Measurements from ENCODE around the gene CDK11B. TPM values are rescaled to one million over a fixed set of nuclear protein-coding genes. Genes with fewer than 3 reads are reported as not detected.
A peak's percentile ranks its signal among the peaks of the same experiment; 100 is the strongest.
"Not testable (repeated sequence)": the region's sequence is repeated elsewhere in the genome, so short reads cannot be mapped to it uniquely, and the experiment has no call there.

Gene CDK11B
- total and polyA plus RNA-seq, 2 donors, result 16.1 to 35.6 TPM

DNA sequence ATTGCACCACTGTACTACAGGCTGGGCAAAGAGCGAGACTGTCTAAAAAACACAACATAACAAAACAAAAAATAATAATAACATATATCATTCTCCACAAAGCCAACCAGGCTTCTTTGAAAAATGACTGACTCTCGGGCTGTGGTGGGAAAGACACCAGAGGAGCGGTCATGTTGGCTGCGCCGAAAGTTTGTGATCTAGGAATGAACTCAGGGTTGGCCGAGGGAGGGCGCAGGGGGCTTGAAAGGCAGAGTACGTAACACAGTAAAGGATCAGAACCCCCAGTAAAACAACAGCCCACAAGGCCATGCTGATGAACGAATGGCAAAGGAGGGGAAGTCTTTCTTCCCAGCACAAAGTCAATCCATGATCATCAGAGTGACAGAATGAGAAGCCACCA, 29.0 kb upstream of the CDK11B start:
- H3K27ac ChIP-seq (ENCODE audit: low read depth in 1 of 2, low read length in 1 of 2), result no peak overlapping the region
- H3K27me3 ChIP-seq (ENCODE audit: control insufficient read depth in 2 of 2, insufficient read depth in 1 of 2, low read length in 1 of 2), result no peaks in the 10 kb centered on the region
- H3K36me3 ChIP-seq (ENCODE audit: control insufficient read depth in 2 of 2, insufficient read depth in 2 of 2, low read length in 1 of 2), result peaks cover 14 to 24% of the 10 kb centered on the region in 2 donors
- no peaks in the 10 kb centered on the region for H3K4me1 ChIP-seq (ENCODE audit: control insufficient read depth in 2 of 2, insufficient read depth in 2 of 2, low read length in 2 of 2)
- no peaks in the 10 kb centered on the region for H3K9me3 ChIP-seq (ENCODE audit: control insufficient read depth in 2 of 2, insufficient read depth in 1 of 2, low read length in 1 of 2)
- WGBS, result 87% methylated on average over 9 of the region's 9 CpGs
- no peak overlapping the region for H3K4me3 ChIP-seq (ENCODE audit: low read length in 2 of 2)
- DNase-seq (ENCODE audit: low read depth in 6 of 9, low spot score in 9 of 9), result no peak

DNA sequence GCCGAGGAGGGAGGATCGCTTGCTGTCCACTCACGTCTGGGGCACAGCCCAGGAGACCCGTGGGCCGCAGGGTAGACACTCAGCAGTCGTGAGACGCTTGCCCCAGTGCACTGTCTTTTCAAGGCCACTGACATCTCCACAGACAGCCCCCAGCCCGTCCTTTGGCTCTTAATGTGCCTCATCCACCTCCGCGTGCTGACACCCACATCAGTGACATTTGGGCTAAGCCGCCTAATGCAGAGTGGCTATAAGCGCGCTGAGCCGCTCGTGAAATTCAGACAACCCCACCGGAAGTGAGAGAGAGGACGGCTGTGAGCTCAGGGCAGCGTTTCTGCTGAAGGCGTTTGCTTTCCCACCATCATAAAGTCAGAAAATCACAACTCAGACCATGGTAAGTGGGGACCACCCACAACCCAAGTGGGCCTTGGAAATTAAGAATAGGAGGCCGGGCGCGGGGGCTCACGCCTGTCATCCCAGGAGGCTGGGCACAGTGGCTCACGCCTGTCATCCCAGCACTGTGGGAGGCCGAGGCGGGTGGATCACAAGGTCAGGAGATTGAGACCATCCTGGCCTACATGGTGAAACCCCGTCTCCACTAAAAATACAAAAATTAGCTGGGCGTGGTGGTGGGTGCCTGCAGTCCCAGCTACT, 25.4 kb upstream of the CDK11B start:
- Histone ChIP-seq H3K4me3 (ENCODE audit: low read length in 2 of 2) (no peak overlapping the region), H3K36me3 (ENCODE audit: control insufficient read depth in 2 of 2, insufficient read depth in 2 of 2, low read length in 1 of 2) (peaks cover 22% of the 10 kb centered on the region in 2 donors), H3K27ac (ENCODE audit: low read depth in 1 of 2, low read length in 1 of 2) (no peak overlapping the region), H3K27me3 (ENCODE audit: control insufficient read depth in 2 of 2, insufficient read depth in 1 of 2, low read length in 1 of 2) (no peaks in the 10 kb centered on the region), H3K9me3 (ENCODE audit: control insufficient read depth in 2 of 2, insufficient read depth in 1 of 2, low read length in 1 of 2) (no peaks in the 10 kb centered on the region), H3K4me1 (ENCODE audit: control insufficient read depth in 2 of 2, insufficient read depth in 2 of 2, low read length in 2 of 2) (peaks cover 0 to 3% of the 10 kb centered on the region in 2 donors)
- DNase-seq (ENCODE audit: low read depth in 6 of 9, low spot score in 9 of 9), result no peak
- 94% methylated on average over 28 of the region's 28 CpGs for WGBS

DNA sequence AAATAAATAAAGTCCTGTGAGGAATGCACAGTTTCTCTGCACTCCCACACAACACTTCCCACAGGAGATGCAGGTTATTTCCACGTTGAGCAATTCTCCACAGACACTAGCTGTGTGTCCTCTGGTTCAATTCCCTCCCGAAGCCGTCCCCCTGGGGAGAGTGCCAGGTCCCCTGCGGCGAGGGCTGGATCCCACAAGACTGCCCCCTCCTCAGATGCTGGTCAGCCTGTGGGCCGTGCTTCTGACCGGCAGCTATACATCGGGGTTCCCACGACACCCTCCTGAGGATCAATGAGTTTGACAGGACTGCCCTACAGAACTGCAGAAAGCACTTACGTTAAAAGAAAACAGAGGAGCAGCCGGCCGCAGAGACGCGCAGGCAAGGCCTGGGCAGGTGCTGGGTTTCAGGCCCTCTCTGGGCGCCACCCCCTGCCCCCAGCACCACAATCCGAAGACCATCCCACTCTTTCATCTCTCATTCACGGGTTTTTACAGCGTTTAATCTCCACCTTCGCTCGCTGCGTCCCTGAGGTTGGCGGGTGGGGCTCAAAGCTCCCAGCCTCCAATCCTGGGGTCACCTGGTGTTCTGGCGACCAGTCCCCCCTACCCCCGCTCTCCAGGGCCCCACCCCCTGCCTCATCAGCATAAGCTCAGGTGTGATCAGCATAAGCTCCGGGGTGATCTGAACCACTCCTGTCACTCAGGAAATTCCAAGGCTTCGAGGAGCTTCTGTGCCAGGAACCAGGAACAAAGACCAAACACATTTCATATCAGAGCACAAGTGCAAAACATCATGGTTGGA, 24.5 kb upstream of the CDK11B start:
- Histone ChIP-seq H3K4me3 (ENCODE audit: low read length in 2 of 2) (no peak overlapping the region), H3K4me1 (ENCODE audit: control insufficient read depth in 2 of 2, insufficient read depth in 2 of 2, low read length in 2 of 2) (peaks cover 7 to 12% of the 10 kb centered on the region in 2 donors), H3K9me3 (ENCODE audit: control insufficient read depth in 2 of 2, insufficient read depth in 1 of 2, low read length in 1 of 2) (no peaks in the 10 kb centered on the region), H3K27me3 (ENCODE audit: control insufficient read depth in 2 of 2, insufficient read depth in 1 of 2, low read length in 1 of 2) (no peaks in the 10 kb centered on the region), H3K27ac (ENCODE audit: low read depth in 1 of 2, low read length in 1 of 2) (no peak overlapping the region), H3K36me3 (ENCODE audit: control insufficient read depth in 2 of 2, insufficient read depth in 2 of 2, low read length in 1 of 2) (peaks cover 19 to 20% of the 10 kb centered on the region in 2 donors)
- 92% methylated on average over 26 of the region's 26 CpGs for WGBS
- no peak for DNase-seq (ENCODE audit: low read depth in 6 of 9, low spot score in 9 of 9)

GRCh38 chr1:1680912-1681273, 22.1 kb upstream of the CDK11B start:
- Histone ChIP-seq H3K4me3 (ENCODE audit: low read length in 2 of 2) (no peak overlapping the region), H3K36me3 (ENCODE audit: control insufficient read depth in 2 of 2, insufficient read depth in 2 of 2, low read length in 1 of 2) (peaks cover 13 to 20% of the 10 kb centered on the region in 2 donors), H3K27ac (ENCODE audit: low read depth in 1 of 2, low read length in 1 of 2) (no peak overlapping the region), H3K4me1 (ENCODE audit: control insufficient read depth in 2 of 2, insufficient read depth in 2 of 2, low read length in 2 of 2) (peaks cover 12 to 24% of the 10 kb centered on the region in 2 donors), H3K27me3 (ENCODE audit: control insufficient read depth in 2 of 2, insufficient read depth in 1 of 2, low read length in 1 of 2) (no peaks in the 10 kb centered on the region), H3K9me3 (ENCODE audit: control insufficient read depth in 2 of 2, insufficient read depth in 1 of 2, low read length in 1 of 2) (no peaks in the 10 kb centered on the region)
- DNase-seq (ENCODE audit: low read depth in 6 of 9, low spot score in 9 of 9), result no peak
- WGBS, result 89% methylated on average over 11 of the region's 11 CpGs

DNA sequence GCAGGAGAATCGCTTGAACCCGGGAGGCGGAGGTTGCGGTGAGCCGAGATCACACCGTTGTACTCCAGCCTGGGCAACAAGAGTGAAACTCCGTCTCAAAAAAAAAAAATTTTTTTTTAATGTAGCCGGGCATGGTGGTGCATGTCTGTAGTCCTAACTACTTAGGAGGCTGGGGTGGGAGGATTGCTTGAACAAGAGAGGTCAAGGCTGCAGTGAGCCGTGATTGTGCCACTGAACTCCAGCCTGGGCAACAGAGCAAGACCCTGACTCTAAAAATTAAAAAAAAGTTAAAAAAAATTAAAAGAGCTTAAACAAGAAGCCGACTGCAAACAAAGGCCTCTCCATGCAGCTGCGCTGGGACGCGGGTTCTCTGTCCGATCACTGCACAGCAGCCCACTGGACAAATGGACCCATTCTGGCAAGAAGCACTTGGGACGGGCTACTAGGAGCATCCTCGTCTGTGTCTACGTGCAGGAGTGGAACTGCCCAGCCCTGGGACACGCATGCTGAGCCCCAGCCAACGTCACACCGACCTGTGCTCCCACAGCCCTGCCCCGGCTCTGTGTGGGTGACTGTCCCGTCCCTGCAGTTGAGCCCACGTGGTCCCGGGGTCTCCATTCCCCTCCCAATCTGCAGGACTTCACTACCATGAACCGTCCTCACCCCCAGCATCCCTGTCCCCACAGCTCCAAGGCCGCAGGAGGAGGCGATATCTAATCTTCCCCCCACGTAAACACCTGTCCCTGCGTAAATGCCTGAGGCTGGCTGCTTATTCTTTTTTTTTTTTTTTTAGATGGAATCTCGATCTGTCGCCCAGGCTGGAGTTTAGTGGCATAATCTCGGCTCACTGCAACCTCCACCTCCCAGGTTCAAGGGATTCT, 21.5 kb upstream of the CDK11B start:
- Histone ChIP-seq H3K4me3 (ENCODE audit: low read length in 2 of 2) (no peak overlapping the region), H3K27ac (ENCODE audit: low read depth in 1 of 2, low read length in 1 of 2) (no peak overlapping the region), H3K4me1 (ENCODE audit: control insufficient read depth in 2 of 2, insufficient read depth in 2 of 2, low read length in 2 of 2) (peaks cover 12 to 24% of the 10 kb centered on the region in 2 donors), H3K36me3 (ENCODE audit: control insufficient read depth in 2 of 2, insufficient read depth in 2 of 2, low read length in 1 of 2) (peaks cover 9 to 20% of the 10 kb centered on the region in 2 donors), H3K27me3 (ENCODE audit: control insufficient read depth in 2 of 2, insufficient read depth in 1 of 2, low read length in 1 of 2) (no peaks in the 10 kb centered on the region), H3K9me3 (ENCODE audit: control insufficient read depth in 2 of 2, insufficient read depth in 1 of 2, low read length in 1 of 2) (no peaks in the 10 kb centered on the region)
- WGBS, result 96% methylated on average over 32 of the region's 32 CpGs
- DNase-seq (ENCODE audit: low read depth in 6 of 9, low spot score in 9 of 9), result no peak

GRCh38 chr1:1678581-1679380, 20.0 kb upstream of the CDK11B start:
- 84% methylated on average over 24 of the region's 24 CpGs for WGBS
- H3K4me1 ChIP-seq (ENCODE audit: control insufficient read depth in 2 of 2, insufficient read depth in 2 of 2, low read length in 2 of 2), result peaks cover 12 to 24% of the 10 kb centered on the region in 2 donors
- no peaks in the 10 kb centered on the region for H3K27me3 ChIP-seq (ENCODE audit: control insufficient read depth in 2 of 2, insufficient read depth in 1 of 2, low read length in 1 of 2)

GRCh38 chr1:1677718-1678580, 19.1 kb upstream of the CDK11B start:
- H3K27ac ChIP-seq (ENCODE audit: low read depth in 1 of 2, low read length in 1 of 2), result peak overlapping the region; percentile 87 to 96
- peak in 8 of 9 donors; percentile 47 to 89 (median 68) for DNase-seq (ENCODE audit: low read depth in 6 of 9, low spot score in 9 of 9)
- peak overlapping the region; percentile 44 for H3K4me3 ChIP-seq (ENCODE audit: low read length in 2 of 2)
- no peaks in the 10 kb centered on the region for H3K9me3 ChIP-seq (ENCODE audit: control insufficient read depth in 2 of 2, insufficient read depth in 1 of 2, low read length in 1 of 2)
- H3K4me1 ChIP-seq (ENCODE audit: control insufficient read depth in 2 of 2, insufficient read depth in 2 of 2, low read length in 2 of 2), result peaks cover 12 to 24% of the 10 kb centered on the region in 2 donors
- peaks cover 3 to 18% of the 10 kb centered on the region in 2 donors for H3K36me3 ChIP-seq (ENCODE audit: control insufficient read depth in 2 of 2, insufficient read depth in 2 of 2, low read length in 1 of 2)
- no peaks in the 10 kb centered on the region for H3K27me3 ChIP-seq (ENCODE audit: control insufficient read depth in 2 of 2, insufficient read depth in 1 of 2, low read length in 1 of 2)
- 9% methylated on average over 39 of the region's 39 CpGs for WGBS

More at GRCh38 chr1:1678581-1679380, 20.0 kb upstream of the CDK11B start:
- H3K4me3 ChIP-seq (ENCODE audit: low read length in 2 of 2), result peak overlapping the region; percentile 44
- peak in 7 of 9 donors; percentile 18 to 51 (median 31) for DNase-seq (ENCODE audit: low read depth in 6 of 9, low spot score in 9 of 9)
- H3K36me3 ChIP-seq (ENCODE audit: control insufficient read depth in 2 of 2, insufficient read depth in 2 of 2, low read length in 1 of 2), result peaks cover 9 to 21% of the 10 kb centered on the region in 2 donors
- peak overlapping the region; percentile 87 to 96 for H3K27ac ChIP-seq (ENCODE audit: low read depth in 1 of 2, low read length in 1 of 2)
- H3K9me3 ChIP-seq (ENCODE audit: control insufficient read depth in 2 of 2, insufficient read depth in 1 of 2, low read length in 1 of 2), result no peaks in the 10 kb centered on the region

- peaks cover 12 to 24% of the 10 kb centered on the region in 2 donors for H3K4me1 ChIP-seq (ENCODE audit: control insufficient read depth in 2 of 2, insufficient read depth in 2 of 2, low read length in 2 of 2)
- not testable (repeated sequence) for H3K27ac ChIP-seq (ENCODE audit: low read depth in 1 of 2, low read length in 1 of 2); H3K9me3 ChIP-seq (ENCODE audit: control insufficient read depth in 2 of 2, insufficient read depth in 1 of 2, low read length in 1 of 2); H3K27me3 ChIP-seq (ENCODE audit: control insufficient read depth in 2 of 2, insufficient read depth in 1 of 2, low read length in 1 of 2); H3K4me3 ChIP-seq (ENCODE audit: low read length in 2 of 2); DNase-seq (ENCODE audit: low read depth in 6 of 9, low spot score in 9 of 9)
- 83% methylated on average over 4 of the region's 21 CpGs for WGBS
- peaks cover 19 to 28% of the 10 kb centered on the region in 2 donors for H3K36me3 ChIP-seq (ENCODE audit: control insufficient read depth in 2 of 2, insufficient read depth in 2 of 2, low read length in 1 of 2)
Measured at GRCh38 chr1:1676087-1676486, 17.3 kb upstream of the CDK11B start.
